ENCODE results near the gene ARHGAP8. TPM values are rescaled to one million over a fixed set of nuclear protein-coding genes. Genes with fewer than 3 reads are reported as not detected.

The ARHGAP8 gene
- polyA plus RNA-seq, 3 donors: 0.03 TPM; not detected in 2

GRCh38 chr22:44704159-44705021 lies 48.0 kb upstream of the ARHGAP8 start:
- H3K4me3 ChIP-seq (replicated peaks in 1 of 3; ENCODE audit: low read depth in 2 of 3, low read length in 3 of 3): no peak overlapping the region
- no peaks in the 10 kb centered on the region for H3K36me3 ChIP-seq (replicated peaks in 1 of 2; ENCODE audit: control insufficient read depth in 1 of 2, insufficient read depth in 2 of 2, low read length in 2 of 2)
- no peaks in the 10 kb centered on the region for H3K79me2 ChIP-seq (ENCODE audit: insufficient read depth, low read length)
- no peak overlapping the region for H3K4me2 ChIP-seq (replicated peaks; ENCODE audit: extremely low read depth, low read length, poor library complexity, severe bottlenecking)
- 94% methylated on average over 13 of the region's 16 CpGs for WGBS (ENCODE audit: insufficient coverage)
- Mint-ChIP-seq H3K4me1 (peaks cover 14% of the 10 kb centered on the region), H3K36me3 (no peaks in the 10 kb centered on the region), H3K4me3 (no peak overlapping the region), H3K27ac (no peak overlapping the region), H3K9me3 (peaks cover 0 to 7% (median 3%) of the 10 kb centered on the region in 7 donors), H3K27me3 (ENCODE audit: low read depth in 3 of 3) (peaks cover 19 to 40% (median 29%) of the 10 kb centered on the region in 3 donors)
- no peak overlapping the region for H3K27ac ChIP-seq (ENCODE audit: low read depth in 1 of 2, low read length in 2 of 2)
- peaks cover 12 to 19% of the 10 kb centered on the region in 2 donors for H3K4me1 ChIP-seq (ENCODE audit: control insufficient read depth in 1 of 2, insufficient read depth in 2 of 2, low read length in 2 of 2)
- no peak overlapping the region for H2AFZ ChIP-seq (ENCODE audit: insufficient read depth, low read depth, low read length, poor library complexity, severe bottlenecking)
- no peaks in the 10 kb centered on the region for H4K20me1 ChIP-seq (ENCODE audit: insufficient read depth, low read length)
- no peak overlapping the region for H3K9ac ChIP-seq (ENCODE audit: insufficient read depth, low read length, poor library complexity, severe bottlenecking)
- intact Hi-C loops (cut with micrococcal nuclease): no loop called here
- H3K27me3 ChIP-seq (ENCODE audit: control insufficient read depth in 2 of 2, insufficient read depth in 2 of 2, low read length in 2 of 2): peaks cover 12 to 28% of the 10 kb centered on the region in 2 donors
- DNase-seq: no peak
- TF ChIP-seq, protein P1, sequence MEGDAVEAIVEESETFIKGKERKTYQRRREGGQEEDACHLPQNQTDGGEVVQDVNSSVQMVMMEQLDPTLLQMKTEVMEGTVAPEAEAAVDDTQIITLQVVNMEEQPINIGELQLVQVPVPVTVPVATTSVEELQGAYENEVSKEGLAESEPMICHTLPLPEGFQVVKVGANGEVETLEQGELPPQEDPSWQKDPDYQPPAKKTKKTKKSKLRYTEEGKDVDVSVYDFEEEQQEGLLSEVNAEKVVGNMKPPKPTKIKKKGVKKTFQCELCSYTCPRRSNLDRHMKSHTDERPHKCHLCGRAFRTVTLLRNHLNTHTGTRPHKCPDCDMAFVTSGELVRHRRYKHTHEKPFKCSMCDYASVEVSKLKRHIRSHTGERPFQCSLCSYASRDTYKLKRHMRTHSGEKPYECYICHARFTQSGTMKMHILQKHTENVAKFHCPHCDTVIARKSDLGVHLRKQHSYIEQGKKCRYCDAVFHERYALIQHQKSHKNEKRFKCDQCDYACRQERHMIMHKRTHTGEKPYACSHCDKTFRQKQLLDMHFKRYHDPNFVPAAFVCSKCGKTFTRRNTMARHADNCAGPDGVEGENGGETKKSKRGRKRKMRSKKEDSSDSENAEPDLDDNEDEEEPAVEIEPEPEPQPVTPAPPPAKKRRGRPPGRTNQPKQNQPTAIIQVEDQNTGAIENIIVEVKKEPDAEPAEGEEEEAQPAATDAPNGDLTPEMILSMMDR (IDR thresholded peaks at IDR 0.05): no peak
- H3K9me3 ChIP-seq (replicated peaks in 1 of 2; ENCODE audit: control insufficient read depth in 1 of 2, insufficient read depth in 1 of 2, low read length in 2 of 2): peaks cover 0 to 3% of the 10 kb centered on the region in 2 donors

DNA sequence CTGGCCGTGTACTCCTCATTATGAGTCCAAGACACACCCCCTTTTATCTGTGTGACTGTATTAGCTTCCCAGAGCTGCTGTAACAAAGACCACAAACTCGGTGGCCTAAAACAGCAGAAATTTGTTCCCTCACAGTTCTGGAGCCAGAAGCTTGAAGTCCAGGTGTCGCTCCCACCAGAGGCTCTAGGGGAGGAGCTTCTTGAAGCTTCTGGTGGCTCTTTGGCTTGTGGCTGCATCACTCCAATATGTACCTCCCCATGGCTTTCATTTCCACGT lies 47.4 kb upstream of the ARHGAP8 start:
- Histone ChIP-seq H3K27ac (ENCODE audit: low read depth in 1 of 2, low read length in 2 of 2) (no peak overlapping the region), H3K4me3 (replicated peaks in 1 of 3; ENCODE audit: low read depth in 2 of 3, low read length in 3 of 3) (no peak overlapping the region), H3K4me2 (replicated peaks; ENCODE audit: extremely low read depth, low read length, poor library complexity, severe bottlenecking) (no peak overlapping the region), H3K9ac (ENCODE audit: insufficient read depth, low read length, poor library complexity, severe bottlenecking) (no peak overlapping the region), H3K36me3 (replicated peaks in 1 of 2; ENCODE audit: control insufficient read depth in 1 of 2, insufficient read depth in 2 of 2, low read length in 2 of 2) (no peaks in the 10 kb centered on the region), H3K79me2 (ENCODE audit: insufficient read depth, low read length) (no peaks in the 10 kb centered on the region), H3K4me1 (ENCODE audit: control insufficient read depth in 1 of 2, insufficient read depth in 2 of 2, low read length in 2 of 2) (peaks cover 12 to 19% of the 10 kb centered on the region in 2 donors), H2AFZ (ENCODE audit: insufficient read depth, low read depth, low read length, poor library complexity, severe bottlenecking) (no peak overlapping the region), H3K9me3 (replicated peaks in 1 of 2; ENCODE audit: control insufficient read depth in 1 of 2, insufficient read depth in 1 of 2, low read length in 2 of 2) (peaks cover 0 to 3% of the 10 kb centered on the region in 2 donors), H3K27me3 (ENCODE audit: control insufficient read depth in 2 of 2, insufficient read depth in 2 of 2, low read length in 2 of 2) (peaks cover 12 to 28% of the 10 kb centered on the region in 2 donors), H4K20me1 (ENCODE audit: insufficient read depth, low read length) (no peaks in the 10 kb centered on the region)
- Mint-ChIP-seq H3K4me1 (peaks cover 14% of the 10 kb centered on the region), H3K36me3 (no peaks in the 10 kb centered on the region), H3K27ac (no peak overlapping the region), H3K4me3 (no peak overlapping the region), H3K9me3 (peaks cover 0 to 7% (median 3%) of the 10 kb centered on the region in 7 donors), H3K27me3 (ENCODE audit: low read depth in 3 of 3) (peaks cover 14 to 38% (median 28%) of the 10 kb centered on the region in 3 donors)
- TF ChIP-seq, protein P1 (IDR thresholded peaks at IDR 0.05): no peak
- no peak for DNase-seq
- intact Hi-C loops (cut with micrococcal nuclease): no loop called here
- WGBS (ENCODE audit: insufficient coverage): 100% methylated on average over 1 of the region's 4 CpGs

Measured in CD14-positive monocyte (primary cell).